Non-pigmented ciliary epithelial cell (primary cell): ENCODE measurements around the gene PROSER3.

Experiments
- DNase-seq: peaks from one replicate; pipeline ENCODE4 v3.0.0-alpha.2; 2010; ENCODE audit warnings: low read depth

The PROSER3 gene

GRCh38 chr19:35777961-35778360 lies 20.0 kb downstream of the PROSER3 start:
- no peak for DNase-seq

- no peak for DNase-seq
These were observed 21.1 kb downstream of the PROSER3 start for GRCh38 chr19:35779033-35779432.

- no peak for DNase-seq
These were observed 22.1 kb downstream of the PROSER3 start for GRCh38 chr19:35780058-35780457.

DNA sequence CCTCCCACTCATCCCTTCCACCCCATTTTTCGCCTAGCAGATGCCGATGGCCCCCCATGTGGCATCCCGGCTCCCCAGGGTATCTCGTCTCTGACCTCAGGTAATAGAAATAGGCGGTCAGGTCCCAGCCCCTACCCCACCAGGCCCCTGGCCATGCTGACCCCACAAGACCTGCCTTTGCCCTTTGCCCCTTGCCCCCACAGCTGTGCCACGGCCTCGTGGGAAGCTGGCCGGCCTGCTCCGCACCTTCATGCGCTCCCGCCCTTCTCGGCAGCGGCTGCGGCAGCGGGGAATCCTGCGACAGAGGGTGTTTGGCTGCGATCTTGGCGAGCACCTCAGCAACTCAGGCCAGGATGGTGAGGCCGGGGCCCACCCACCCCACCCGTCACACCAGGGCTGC lies 22.7 kb downstream of the PROSER3 start:
- DNase-seq, result no peak

DNA sequence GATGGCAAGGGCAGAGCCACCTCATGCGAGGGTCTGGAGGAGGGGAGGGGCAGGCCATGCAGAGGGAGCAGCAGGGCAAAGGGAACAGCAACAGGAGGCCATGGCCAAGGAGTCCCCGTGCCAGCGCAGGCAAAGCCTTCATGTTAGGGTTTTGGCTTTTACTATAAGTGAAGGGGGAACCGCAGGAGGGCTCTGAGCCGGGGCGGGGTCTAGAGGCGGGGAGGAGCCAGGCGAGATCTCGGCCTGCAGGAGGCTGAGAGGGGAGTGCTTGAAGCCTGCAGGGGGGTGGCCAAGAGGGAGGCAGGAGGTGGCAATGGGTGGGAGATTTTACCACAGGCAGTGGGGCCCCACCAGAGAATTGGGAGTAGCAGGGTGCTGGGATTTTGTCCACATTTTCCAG lies 23.7 kb downstream of the PROSER3 start:
- DNase-seq, result no peak

DNA sequence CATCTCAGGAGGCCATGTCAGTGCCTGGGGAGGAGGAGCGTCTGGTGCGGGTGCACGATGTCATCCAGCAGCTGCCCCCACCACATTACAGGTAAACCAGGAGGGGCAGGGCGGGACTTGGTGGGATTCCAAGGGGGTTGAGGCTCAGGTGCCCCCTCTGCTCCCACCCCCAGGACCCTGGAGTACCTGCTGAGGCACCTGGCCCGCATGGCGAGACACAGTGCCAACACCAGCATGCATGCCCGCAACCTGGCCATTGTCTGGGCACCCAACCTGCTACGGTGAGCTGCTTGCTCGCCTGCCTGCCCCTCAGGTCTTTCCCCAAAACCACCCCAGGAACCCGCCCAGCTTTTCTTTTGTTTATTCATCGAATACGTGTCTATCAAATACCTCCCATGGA lies 24.6 kb downstream of the PROSER3 start:
- no peak for DNase-seq

DNA sequence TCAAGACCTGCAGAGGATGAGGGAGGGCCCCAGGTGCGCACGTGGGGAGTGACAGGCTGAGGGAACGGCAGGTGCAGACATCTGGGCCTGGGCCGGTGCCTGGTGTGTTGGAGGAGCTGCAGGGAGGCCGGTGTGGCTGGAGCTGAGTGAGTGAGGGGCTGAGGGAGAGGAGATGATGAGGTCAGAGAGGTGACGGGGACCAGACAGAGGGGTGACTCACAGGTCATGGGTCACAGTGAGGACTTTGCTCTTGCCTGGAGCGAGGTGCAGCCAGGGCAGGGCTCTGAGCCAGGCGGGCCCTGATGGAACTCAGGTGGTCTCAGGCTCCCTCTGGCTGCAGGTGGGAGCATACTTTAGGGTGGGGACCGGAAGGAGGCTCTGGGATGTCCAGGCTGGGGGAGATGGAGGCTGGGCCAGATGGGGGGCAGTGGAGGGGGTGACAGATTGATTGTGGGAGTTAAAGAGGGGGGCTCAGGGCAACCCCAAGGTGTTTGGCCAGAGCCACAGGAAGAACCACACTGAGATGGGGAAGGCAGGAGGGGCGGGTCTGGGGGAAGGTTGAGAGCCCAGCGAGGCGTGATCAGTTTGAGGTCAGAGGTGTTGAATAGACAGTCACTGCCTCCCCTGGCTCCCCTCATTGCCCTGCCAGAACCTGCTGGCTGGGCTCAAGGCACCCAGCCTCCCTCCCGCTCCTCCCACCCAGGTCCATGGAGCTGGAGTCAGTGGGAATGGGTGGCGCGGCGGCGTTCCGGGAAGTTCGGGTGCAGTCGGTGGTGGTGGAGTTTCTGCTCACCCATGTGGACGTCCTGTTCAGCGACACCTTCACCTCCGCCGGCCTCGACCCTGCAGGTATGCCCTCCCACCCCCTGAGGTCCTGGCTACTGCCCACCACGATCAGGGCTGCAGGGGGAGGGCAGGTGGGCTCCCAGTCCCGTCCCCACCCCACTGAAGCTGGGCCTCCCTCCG lies 25.8 kb downstream of the PROSER3 start:
- no peak for DNase-seq

- DNase-seq, result no peak
These were observed 26.7 kb downstream of the PROSER3 start for GRCh38 chr19:35784503-35785338.

DNA sequence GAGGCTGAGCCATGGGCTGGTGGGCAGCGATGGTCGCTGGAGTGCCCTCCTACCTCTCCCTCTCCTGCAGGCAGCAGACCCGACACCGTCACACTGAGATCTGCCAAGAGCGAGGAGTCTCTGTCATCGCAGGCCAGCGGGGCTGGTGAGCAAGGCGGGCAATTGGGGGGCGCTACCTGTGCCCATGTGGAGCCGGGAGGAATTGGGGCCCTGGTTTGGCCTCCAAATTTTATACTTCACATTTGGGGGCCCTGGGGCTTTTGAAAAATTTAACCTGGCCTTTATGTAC lies 27.3 kb downstream of the PROSER3 start:
- no peak for DNase-seq

DNA sequence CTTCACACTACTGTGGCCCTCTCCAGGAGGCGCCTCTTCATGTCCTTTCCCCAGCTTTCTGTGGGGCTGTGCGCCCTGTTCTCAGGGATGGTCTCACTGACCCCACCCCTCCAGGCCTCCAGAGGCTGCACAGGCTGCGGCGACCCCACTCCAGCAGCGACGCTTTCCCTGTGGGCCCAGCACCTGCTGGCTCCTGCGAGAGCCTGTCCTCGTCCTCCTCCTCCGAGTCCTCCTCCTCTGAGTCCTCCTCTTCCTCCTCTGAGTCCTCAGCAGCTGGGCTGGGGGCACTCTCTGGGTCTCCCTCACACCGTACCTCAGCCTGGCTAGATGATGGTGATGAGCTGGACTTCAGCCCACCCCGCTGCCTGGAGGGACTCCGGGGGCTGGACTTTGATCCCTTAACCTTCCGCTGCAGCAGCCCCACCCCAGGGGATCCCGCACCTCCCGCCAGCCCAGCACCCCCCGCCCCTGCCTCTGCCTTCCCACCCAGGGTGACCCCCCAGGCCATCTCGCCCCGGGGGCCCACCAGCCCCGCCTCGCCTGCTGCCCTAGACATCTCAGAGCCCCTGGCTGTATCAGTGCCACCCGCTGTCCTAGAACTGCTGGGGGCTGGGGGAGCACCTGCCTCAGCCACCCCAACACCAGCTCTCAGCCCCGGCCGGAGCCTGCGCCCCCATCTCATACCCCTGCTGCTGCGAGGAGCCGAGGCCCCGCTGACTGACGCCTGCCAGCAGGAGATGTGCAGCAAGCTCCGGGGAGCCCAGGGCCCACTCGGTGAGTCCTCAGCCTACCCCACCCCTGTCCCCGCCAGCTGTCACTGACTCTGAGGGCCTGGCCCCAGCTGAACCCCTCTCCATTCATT lies 28.6 kb downstream of the PROSER3 start:
- no peak for DNase-seq

GRCh38 chr19:35787227-35787799 lies 29.3 kb downstream of the PROSER3 start:
- no peak for DNase-seq

GRCh38 chr19:35788205-35788960 lies 30.4 kb downstream of the PROSER3 start:
- DNase-seq, result no peak

GRCh38 chr19:35789195-35789977 lies 31.4 kb downstream of the PROSER3 start:
- DNase-seq, result no peak

DNA sequence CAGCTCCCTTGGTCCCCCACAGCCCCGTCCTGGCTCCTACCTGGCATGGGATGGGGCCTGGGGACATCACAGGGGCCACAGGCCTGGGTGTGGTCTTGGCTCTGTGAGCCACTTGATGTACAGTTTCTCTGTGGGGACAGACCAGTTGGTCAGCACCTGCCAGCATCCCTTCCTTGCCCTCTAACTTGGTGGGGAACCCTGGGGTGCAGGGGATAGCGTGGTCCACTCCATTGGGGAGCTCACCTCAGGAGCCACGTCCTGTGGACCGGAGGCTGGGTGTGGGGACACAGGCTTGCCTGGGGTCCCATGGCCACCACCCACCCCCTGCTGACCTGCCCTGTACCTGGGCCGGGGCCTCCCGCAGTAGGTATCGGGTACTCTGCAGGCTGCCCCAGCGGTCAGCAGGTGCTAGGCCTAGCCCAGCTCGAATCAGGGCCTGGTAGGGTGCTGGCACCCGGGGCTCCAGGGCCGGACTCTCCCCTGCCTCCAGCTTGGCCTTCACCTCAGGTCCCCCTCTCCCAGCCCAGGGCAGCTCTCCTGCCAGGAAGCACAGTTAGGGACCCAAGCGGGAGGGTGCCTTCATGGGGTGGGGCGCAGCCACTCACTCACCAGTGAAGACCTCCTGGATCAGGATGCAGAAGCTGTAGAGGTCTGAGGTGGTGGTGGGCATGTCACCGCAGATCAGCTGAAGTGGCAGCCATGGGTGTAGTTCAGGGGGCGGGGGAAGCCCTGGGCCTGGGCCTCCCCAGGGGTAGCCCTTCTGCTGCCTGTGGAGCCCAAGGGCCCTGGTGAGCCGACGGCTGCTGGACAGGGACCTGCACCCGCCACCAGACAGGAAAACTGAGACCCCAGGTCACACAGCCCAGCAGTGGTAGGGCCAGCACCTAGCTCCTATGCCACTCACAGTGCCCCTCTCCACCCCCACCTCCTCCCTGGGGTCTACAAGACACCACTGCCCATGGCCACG lies 32.3 kb downstream of the PROSER3 start:
- no peak for DNase-seq

- DNase-seq, result no peak
These were observed 33.2 kb downstream of the PROSER3 start for GRCh38 chr19:35790981-35791813.

DNA sequence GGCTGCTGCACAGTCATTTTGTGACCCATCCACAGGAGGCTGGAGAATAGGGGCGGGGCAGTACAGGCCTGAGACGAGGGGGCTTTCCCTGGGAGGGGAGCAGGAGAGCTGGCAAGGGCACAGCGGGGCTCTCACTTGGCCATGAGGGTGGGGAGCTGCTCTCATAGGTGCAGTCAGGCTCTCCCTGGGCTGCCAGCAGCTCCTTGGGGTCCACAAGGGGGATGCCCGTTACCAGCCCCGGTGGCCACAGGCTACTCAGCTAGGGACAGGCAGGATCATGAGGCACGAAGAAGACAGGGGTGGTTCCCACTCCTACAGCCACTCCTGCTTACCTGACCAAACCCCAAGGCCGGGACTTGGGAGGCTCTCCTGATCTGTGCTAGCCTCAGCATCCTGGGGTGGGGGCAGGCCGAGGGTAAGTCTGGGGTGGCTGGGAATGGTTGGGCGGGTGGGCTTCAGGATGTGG lies 33.9 kb downstream of the PROSER3 start:
- no peak for DNase-seq

GRCh38 chr19:35792312-35792711 lies 34.3 kb downstream of the PROSER3 start:
- no peak for DNase-seq

DNA sequence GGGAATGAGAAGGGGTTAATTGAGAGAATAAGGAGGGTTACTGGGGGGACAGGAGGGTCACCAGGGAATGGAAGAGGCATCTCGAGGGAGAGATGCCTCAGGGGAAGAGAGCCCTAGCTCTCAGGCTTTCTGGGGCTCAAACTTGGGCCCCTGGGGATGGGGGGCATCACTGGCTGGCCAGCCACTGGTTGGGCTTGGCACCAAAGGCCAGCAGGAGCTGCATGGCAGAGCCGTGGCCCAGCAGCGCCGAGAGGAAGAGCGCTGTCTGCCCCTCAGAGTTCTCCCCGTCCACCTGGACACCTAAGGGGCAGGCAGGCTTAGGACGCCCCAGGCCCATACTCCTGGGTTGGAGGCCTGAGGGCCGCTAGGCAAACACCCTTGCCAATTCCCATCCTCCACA lies 34.9 kb downstream of the PROSER3 start:
- no peak for DNase-seq
